ENCODE measurements around the gene FBLIM1.

DNA sequence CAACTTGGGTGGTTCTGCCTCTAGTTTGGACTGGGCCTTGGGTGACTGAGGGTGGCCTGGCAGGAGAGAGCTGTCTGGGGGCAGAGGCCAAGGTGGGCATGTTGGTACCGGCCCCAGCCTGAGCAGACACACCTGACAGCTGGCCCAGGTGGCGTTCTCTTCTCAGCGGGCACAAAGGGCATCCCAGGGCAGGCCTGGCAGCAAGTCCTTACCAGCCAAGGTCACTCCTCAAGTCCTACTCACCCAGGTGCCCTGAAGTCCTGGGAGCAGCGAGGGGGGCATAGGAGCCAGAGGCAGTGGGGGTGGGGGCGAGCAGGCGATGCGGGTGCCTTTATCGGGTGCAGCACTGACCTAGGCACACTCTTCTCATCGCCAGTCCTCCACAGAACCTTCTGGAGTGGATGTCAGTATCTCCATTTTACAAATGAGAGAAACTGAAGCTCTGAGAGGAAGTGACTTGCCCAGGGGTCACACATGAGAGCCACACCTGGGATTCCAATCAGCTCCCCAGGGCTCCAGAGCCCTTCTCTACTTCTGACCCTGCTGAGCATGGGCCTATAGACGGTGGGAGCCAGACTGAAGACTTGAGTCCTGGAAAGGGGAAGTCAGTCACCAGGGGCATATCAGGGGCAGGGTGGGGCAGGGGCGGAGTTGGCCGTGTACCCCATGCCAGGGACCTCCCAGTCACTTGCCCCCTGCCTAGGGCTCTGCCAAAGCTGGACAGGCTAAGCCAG lies 23.1 kb upstream of the FBLIM1 start:
- TF ChIP-seq CTCF (IDR thresholded peaks at IDR 0.05) (no peak), TCF7 (CRISPR knock-in tag; IDR thresholded peaks at IDR 0.05; ENCODE audit: low read depth) (no peak), ZNF121 (CRISPR knock-in tag; IDR thresholded peaks at IDR 0.05) (no peak), ZNF138 (CRISPR knock-in tag; conservative IDR thresholded peaks at IDR 0.05) (no peak)

All from WTC11 (cell line).